DMS53 (cell line): Measurements from ENCODE around the gene WDTC1.
"Not testable (repeated sequence)": the region's sequence is repeated elsewhere in the genome, so short reads cannot be mapped to it uniquely, and the experiment has no call there.

Experiments used
- DNase-seq: peaks from one replicate; lab custom pipeline; 2025; lab: John Stamatoyannopoulos, UW

Gene WDTC1

GRCh38 chr1:27234049-27234882 lies at the start of gene WDTC1:
Gene WDTC1 (plus strand): TSS chr1:27234632. CDS start chr1:27261055, 26,423 bp downstream.
- DNase-seq = peak; percentile 98

DNA sequence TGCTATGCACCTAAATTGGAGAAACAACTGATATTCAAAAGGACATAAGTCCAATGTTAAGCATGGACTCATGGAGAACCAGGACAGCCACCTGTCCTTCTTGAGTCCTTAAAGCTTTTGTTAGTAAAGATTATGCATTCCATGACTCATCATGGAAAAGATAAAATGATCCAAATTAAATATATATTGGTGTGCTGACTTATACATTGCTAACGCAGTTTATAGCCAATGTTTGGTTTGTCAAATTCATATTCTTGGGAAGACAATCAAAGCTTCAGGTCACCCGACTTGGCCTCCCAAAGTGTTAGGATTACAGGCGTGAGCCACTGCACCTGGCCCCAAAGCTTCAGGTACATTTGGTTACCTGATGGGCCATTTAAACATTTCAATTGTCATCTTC lies 49.8 kb upstream of the WDTC1 start:
- not testable (repeated sequence) for DNase-seq

DNA sequence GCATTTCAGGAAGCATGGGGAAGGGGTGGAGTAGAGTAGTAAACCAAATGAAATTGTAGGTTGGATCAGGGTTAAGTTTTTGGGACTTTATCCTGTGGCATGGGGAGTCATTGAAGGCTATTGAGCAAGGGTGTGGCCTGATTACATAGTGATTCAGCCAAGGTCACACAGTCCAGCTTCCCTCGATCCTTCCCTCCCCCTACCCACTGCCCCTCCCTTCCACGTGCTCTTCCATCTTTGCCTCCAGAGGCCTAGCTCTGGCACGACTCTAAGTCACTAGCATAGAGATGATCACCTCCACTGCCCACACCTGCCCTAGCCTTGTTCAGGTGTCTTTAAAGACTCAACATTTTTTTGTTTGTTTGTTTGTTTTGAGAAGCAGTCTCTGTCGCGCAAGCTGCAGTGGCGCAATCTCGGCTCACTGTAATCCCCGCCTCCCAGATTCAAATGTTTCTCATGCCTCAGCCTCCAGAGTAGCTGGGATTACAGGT lies 42.3 kb upstream of the WDTC1 start:
- DNase-seq = peak; percentile 46

GRCh38 chr1:27193194-27193593 lies 41.2 kb upstream of the WDTC1 start:
- DNase-seq = no peak

- no peak for DNase-seq
Observed at GRCh38 chr1:27201295-27201694, 33.1 kb upstream of the WDTC1 start.

- no peak for DNase-seq
Observed at GRCh38 chr1:27203946-27204345, 30.5 kb upstream of the WDTC1 start.

GRCh38 chr1:27207238-27207637 lies 27.2 kb upstream of the WDTC1 start:
- DNase-seq = not testable (repeated sequence)

DNA sequence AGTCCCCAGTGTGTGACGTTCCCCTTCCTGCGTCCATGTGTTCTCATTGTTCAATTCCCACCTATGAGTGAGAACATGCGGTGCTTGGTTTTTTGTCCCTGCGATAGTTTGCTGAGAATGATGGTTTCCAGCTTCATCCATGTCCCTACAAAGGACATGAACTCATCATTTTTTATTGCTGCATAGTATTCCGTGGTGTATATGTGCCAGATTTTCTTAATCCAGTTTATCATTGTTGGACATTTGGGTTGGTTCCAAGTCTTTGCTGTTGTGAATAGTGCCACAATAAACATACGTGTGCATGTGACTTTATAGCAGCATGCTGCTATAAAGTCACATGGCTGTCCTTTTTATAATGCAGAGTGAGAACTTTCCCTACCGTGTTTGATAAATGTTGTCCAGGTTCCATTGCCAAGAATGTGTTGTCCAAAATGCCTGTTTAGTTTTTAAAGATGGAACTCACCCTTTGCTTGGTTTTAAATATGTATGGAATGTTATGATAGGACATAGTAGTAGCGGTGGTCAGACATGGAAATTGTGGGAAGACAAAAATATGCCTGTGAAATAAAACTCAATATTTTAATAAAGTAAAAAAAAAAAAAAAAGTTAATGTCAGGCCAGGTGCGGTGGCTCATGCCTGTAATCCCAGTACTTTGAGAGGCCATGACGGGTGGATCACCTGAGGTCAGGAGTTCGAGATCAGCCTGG lies 26.1 kb upstream of the WDTC1 start:
- DNase-seq = not testable (repeated sequence)

- DNase-seq = no peak
Observed at GRCh38 chr1:27216466-27216865, 18.0 kb upstream of the WDTC1 start.

DNA sequence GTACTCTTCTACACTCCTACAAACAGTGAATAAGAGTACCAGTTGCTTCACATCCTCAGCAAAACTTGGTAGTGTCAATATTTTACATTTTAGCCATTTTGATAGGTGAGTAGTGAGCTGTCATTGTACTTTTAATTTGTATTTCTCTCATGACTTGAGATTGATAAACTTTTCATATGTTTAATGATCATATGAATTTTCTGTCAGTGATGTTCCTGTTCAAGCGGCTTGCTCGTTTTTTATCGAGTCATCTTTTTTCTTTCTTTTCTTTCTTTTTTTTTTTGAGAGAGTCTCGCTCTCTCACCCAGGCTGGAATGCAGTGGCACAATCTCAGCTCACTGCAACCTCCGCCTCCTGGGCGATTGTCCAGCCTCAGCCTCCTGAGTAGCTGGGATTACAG lies 17.0 kb upstream of the WDTC1 start:
- no peak for DNase-seq

- DNase-seq = peak; percentile 17
Observed at GRCh38 chr1:27218736-27219135, 15.7 kb upstream of the WDTC1 start.

GRCh38 chr1:27220096-27220495 lies 14.3 kb upstream of the WDTC1 start:
- no peak for DNase-seq

GRCh38 chr1:27220702-27221497 lies 13.5 kb upstream of the WDTC1 start:
- DNase-seq = not testable (repeated sequence)

GRCh38 chr1:27225621-27226020 lies 8.8 kb upstream of the WDTC1 start:
- no peak for DNase-seq

GRCh38 chr1:27227765-27228164 lies 6.7 kb upstream of the WDTC1 start:
- DNase-seq = no peak

DNA sequence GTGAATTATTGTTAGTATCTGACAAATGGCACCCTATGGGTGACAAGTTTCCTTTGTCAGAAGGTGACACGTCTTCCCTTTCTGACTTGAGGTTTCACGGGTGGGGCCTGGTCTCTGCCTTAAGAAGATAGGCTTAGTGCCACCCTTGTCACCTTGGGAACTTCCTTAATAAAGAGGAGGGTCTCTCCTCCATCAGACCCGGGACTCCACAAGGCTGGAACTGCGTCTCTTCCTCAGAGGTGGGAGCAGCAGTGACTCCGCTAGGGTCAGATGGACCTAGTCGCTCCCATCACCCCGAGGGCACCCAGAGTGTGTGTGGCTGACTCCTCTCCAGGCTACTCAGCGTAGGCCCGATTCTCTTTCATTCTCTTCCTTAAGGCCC lies 774 bp upstream of the WDTC1 start:
- DNase-seq = peak; percentile 62

DNA sequence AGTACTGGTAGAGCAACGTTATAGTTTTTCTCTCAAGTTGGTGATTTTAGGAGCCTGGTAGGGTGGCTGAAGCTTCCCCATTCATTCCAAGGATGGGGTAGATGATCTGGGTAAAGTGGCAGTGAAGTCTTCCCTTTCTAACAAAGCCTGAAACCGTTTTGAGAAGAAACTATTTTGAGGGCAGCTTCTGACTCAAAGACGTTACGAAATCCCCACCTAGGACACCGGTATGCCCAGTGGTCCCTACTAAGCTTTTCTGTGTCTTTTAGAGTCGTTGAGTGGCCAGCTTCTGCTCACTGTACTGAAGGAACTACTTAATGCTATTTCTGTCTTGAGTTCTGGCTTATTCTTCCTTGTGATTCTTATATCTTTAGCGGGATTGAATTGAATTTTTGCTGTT lies 1.4 kb downstream of the WDTC1 start:
- DNase-seq = no peak

DNA sequence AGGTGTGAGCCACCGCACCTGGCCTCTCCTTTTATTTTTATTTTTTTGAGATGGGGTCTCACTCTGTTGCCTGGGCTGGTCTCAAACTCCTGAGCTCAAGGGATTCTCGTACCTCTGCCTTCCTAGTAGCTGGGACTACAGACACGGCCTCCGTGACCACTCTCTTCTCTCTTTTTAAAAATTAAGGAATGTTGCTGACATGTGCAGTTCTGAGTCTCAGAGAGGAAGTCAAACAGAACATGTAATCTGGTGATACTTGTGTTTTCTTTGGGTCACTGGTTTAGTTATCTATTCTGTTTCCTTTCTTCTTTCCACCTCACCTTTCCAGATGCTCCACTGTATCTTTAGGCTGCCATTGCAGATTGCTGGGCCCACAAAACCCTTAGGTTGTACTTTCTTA lies 2.7 kb downstream of the WDTC1 start:
- no peak for DNase-seq

DNA sequence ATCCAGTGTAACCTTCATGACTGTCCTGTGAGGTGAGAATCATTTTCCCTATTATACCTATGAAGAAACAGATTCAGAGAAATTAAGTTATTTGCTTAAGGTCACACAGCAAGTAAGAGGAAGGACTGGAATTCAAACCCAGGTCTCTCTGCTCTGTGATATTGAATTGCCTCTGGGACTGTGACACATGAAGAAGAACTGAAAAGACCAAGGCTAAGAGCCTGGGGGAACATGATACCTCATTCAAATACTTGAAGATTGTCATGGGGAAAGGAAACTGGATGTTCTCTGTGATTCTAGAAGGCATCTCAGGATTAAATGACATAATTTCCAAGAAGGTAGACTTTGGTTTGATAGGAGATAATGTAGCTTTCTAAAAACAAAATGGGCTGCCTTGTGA lies 3.6 kb downstream of the WDTC1 start:
- no peak for DNase-seq

DNA sequence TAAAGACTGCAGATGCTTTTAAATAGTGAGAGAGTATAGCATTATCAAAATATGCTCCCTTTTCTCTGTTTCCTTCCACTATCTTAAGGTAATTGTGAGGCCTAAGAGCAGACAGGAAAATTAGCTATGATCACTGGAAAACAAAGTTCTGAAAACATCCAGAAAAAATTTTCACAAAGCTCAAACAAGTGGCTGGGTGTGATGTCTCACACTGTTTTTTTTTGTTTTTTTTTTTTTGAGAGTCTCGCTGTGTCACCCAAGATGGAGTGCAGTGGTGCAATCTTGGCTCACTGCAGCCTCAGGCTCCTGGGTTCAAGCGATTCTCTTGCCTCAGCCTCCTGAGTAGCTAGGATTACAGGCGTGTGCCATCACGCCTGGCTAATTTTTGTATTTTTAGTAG lies 7.2 kb downstream of the WDTC1 start:
- no peak for DNase-seq

DNA sequence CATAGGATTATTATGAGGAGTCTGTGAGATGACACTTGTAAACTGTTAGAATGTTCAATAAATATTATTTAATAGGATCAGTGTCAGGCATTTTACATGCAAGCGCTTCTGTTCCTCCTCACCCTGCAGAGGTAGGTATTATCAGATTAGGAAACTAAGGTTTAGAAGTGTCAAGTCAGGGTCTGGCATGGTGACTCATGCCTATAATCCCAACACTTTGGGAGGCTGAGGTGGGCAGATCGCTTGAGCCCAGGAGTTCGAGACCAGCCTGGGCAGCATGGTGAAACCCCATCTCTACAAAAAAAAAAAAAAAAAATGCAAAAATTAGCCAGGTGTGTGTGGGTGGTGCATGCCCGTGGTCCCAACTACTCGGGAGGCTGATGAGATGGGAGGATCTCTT lies 9.2 kb downstream of the WDTC1 start:
- not testable (repeated sequence) for DNase-seq

- no peak for DNase-seq
Observed at GRCh38 chr1:27246194-27246593, 11.8 kb downstream of the WDTC1 start.
